HG03175 (cell line): ENCODE measurements around the gene STIMATE.

Experiments
- ATAC-seq: cut with Tn5 transposase; IDR thresholded peaks from one replicate; pipeline ENCODE4 v1.9.1; 2021; ENCODE audit warnings: mild to moderate bottlenecking, moderate library complexity; ENCODE audit not compliant: unreplicated experiment

Gene STIMATE

DNA sequence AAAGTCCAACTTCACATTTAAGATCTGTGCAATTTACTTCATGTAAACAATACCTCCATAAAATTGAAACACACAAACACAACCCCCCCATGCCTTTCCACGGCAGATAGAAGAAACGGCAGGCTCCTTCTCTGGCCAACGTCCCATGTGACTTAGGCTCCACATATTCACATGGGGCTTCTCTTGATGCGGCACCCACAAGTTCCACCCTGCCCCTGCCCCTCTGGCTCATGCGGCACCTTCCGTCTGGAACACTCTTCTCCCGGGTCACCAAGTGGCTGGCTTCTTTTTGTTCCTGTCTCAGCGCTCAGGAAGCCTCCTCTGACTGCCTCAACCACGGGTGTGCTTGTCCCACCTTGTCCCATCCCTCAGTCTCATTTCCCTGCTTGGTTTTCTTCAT lies 25.6 kb downstream of the STIMATE start:
- ATAC-seq, result no peak

DNA sequence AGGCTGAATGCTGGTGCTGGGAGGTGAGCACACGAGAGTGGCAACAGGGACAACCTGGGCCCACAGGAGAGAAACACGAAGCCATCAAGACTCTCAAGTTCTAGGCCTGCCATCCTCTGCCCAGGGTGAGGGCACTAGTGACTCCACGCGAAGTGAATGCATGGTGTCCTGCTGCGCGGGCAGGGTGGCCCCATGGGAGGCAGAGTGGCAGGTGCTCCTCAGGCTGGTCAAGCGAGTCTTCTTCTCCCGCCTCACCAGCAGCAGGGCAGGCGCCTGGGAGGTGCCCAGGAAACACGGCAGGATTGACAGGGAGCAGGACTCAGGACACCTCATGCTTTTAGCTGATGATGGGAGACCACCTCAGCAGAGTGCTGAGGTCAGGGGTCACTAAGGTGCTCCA lies 26.9 kb downstream of the STIMATE start:
- ATAC-seq, result no peak

DNA sequence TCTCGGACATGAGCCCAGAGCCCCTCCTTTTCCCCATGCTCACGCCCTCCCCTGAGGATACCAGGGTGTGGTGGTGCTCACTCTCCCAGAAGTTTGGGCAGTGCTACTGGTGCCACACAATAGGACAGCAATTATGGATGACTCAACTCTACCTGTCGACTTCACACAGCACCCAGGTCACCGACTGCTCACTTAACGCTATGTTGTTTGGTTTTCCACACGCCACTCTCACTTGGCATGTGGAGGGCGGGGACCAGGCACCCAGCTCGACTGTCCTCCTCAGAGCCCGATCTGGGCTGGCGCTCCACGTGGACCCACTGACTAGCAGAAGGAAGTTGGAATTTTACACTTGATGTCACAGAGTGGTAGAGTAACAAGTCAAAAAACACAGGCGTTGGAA lies 30.9 kb downstream of the STIMATE start:
- no peak for ATAC-seq

DNA sequence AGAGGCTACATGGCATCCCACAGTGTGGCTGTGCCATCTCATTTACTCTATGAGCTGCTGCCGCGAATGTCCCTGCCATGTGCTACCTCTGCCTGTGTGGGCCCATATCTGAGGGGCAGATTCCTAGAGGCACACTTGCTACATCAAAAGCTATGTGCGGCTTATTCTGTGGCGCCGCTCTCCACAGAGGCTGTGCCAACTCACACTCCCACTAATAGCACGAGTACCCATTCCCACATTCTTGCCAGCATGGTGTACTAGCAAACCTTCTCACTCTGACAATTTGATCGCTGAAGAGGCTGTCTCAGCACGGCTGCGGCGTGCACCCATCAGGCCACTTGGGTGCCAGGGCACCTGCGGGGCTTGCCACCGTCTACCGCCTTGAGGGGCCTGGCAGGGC lies 31.4 kb downstream of the STIMATE start:
- no peak for ATAC-seq

DNA sequence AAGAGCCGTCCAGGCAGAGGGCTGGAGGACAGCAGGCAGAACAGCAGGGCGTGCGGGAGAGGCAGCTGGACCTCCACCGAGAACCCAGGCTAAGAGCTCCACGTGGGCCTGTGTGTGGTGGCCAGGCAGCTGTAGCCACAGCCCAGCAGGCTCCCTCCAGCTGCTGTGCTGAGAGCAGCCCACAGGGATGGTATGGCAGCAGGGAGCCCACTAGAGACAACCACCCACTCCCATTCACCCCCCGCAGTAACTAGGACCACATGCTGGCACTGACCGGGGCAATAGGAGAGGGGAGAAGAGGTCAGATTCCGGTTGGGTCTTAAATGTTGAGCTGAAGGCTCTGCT lies 37.0 kb downstream of the STIMATE start:
- ATAC-seq, result no peak

DNA sequence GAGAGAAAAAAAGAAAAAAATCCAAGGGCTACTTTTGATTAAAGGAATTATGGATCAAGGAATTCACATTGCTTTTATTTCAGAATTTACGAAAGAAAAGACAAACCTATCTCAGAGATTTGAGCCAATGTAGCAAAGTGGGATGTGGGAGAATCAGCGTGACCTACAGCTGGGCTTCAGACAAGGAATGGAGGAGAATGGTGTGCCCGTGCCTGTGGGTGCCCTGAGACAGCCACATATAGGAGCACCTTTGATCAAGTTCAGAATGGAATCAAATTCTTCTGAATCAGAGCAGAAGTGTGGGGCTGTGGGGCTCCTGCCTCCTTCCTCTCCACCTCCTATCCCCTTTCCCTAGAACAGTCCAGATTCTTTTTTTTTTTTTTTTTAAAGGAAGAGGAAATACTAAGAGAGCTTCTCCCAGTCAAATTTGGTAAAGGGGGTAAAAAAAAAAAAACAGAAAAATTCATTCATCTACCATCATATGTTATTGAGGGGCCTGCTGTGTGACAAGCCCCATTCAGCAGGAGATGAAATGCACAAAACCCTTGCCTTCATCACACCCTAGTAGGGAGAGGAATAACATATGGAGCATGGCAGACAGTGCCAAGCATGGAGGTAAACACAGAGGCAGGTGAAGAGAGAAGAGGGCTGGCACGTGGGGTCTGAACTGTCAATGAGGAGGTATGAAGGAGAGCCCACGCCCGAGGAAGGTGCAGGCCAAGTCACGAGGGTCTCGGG lies 37.5 kb downstream of the STIMATE start:
- no peak for ATAC-seq

DNA sequence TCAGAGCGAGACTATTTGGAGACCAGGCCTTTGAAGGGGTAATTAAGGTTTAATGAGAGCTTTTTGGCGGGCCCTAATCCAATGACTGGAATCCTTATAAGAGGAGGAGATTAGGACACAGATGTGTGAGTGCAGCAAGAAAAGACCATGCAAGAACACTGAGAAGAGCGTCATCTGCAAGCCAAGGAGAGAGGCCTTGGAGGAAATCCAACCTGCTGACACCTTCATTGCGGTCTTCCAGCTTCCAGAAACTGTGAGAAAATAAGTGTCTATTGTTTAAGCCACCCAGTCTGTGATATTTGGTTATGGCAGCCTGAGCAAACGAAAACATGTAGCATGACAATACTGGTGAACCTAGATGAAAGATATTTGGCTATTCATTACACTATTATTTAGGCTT lies 39.5 kb downstream of the STIMATE start:
- no peak for ATAC-seq

DNA sequence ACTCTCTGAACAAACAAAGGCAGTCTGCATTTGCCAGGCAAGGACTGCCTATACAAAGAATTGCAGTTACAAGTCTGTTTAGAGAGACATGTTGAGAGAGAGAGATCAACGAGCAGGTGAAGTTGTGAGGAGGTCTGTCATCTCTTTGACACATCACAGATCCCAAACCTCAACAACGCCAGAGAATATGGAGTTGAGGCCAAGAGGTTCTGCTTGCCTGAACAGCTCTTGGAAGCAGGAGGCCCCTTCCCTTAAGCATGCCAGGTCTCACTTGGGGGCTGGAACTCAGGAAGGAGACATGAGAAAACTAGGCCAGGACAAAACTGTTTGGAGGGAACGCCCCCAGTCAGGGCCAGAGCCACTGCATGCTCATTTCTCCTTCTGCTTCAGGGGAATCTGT lies 40.2 kb downstream of the STIMATE start:
- no peak for ATAC-seq

DNA sequence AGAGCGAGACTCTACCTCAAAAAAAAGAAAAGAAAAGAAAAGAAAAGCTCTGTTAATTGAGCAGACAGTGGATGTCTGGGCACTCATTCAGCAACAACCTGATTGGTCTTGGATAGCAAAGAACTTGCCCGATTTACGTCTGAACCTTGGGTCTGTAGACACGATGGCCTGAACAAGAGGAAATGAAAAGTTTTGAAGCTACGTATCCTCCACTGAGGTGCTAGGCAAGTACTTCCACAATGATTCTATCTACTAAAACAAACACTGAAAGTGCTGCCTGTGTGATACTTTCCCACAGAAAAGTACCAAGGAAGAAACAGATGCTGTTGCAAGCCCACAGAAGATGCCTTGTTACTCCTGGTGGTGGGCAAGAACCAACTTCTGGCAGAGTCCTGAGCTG lies 40.7 kb downstream of the STIMATE start:
- ATAC-seq, result peak; percentile 65

DNA sequence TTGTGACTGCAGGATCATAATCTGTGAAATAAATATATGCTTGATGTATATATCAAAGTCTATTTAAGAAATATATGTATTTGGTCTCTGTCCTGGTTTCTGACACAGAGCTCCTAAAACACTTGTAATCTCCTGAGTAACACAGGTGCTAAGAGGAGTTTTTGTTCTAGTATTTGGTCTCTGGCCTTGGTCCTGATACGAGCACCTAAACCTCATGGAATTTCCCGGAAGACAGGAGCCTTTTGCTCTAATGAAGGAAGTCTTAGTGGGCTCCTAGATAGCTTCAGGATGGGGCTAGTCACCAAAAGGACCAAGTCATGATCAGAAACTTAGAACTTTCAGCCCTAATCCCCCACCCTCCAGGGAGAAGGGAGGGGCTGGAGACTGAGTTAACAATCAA lies 43.3 kb downstream of the STIMATE start:
- no peak for ATAC-seq

DNA sequence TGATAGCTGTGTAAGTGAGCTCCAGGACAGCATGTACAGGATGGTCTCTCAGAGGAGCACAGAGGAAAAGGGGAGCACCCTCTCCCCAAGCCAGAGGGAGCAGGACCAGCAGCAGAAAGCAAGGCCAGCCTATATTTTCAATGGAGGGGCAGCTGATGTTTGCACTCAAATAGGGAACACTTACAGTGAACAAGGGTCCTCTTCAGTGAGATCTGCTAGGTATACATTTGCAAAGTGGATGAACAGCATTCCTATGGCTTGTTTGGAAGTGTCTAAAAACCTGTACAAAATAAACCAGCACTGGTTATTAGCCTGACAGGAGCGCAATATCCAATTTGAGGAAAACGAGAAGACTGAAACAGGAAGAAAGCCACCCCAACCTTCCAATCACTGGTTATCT lies 44.9 kb downstream of the STIMATE start:
- no peak for ATAC-seq

DNA sequence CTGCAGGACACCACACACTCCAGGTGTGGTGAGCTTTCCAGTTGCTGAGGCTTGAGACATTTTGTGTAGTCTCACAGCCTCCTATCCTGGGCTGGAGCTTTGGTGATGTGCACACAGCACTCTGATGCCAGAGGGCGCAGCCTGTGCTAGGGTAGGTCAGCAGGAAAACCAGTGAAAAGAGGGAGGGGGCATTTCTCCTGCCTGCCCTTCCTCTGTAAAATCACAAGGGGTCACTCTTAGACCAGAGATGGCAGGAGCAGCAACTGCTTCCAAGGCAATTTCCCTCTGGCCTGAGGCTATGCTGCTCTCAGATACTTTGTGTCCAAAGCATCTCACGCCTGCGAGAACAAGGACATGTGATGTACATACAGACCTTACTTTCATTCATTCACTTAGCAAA lies 46.0 kb downstream of the STIMATE start:
- ATAC-seq, result no peak

DNA sequence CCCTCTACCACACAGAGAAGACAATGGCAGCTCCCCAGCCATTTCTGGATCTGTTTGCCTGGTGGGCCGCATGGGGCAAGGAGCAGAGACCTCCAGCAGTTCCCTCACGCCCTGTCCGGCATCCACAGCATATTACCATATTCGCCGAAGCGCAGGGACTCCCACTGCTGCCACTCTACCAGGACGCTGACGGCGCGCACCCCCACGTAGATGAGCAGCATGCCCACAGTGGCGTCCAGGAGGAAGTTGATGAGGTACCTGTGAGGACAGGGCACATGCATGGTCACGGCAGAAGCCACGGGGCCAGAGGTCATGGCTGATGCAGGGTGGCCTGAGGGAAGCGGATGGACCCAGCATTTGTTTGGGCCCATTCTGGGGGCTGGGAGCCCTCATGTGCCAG lies 47.7 kb downstream of the STIMATE start:
- no peak for ATAC-seq

DNA sequence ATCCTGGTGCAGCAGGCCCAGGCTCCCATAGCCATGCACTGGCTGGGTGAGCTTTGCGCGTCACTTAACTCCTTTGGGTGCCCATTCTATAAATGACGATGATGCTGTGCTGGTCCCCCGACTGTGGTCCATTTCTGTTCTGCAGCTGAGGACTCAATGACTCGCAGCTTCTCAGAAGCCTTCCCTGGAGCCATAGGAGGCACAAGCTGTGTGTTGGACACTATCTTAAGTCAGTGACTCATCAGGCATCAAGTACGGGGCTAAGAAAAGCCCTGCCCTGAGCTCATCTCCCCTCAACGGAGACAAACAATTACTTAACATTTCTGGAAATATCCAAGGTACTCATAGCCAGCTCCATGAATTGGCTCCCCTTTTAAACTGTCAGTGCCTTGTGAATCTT lies 48.7 kb downstream of the STIMATE start:
- ATAC-seq, result no peak

DNA sequence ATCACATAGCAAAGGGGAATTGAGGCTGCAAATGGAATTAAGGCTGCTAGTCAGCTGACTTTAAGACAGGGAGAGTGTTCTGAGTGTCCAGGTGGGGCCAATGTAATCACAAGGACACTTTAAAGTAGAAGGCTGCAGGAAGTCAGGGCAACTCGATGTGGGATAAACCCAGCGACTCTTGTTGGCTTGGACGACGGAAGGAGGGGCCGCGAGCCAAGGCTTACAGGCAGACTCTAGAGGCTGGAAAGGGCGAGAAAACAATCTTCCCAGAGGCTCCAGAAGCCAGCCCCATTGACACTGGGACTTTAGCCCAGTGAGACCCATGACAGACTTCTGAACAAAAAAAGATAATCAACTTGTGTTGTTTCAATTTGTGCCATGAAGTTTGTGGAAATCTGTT lies 49.6 kb downstream of the STIMATE start:
- no peak for ATAC-seq

DNA sequence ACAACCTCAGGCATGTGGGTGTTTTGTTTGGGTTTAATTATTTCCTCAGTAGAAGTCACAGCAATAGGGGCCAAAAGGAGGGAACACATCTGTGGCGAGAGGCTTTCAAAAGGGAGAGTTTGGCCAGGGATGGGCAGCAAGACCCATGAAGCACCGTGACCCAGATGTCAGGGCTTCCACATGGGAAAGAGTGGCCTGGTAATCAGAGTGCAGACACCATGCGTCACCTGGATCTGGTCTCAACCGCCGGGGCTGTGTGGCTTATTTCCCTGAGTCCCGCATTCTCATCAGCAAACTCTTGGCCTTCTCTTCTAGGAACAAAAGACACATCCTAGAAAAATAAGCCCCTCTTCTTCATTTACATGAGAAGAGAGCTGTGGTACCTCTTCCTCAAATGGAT lies 50.1 kb downstream of the STIMATE start:
- ATAC-seq, result no peak

DNA sequence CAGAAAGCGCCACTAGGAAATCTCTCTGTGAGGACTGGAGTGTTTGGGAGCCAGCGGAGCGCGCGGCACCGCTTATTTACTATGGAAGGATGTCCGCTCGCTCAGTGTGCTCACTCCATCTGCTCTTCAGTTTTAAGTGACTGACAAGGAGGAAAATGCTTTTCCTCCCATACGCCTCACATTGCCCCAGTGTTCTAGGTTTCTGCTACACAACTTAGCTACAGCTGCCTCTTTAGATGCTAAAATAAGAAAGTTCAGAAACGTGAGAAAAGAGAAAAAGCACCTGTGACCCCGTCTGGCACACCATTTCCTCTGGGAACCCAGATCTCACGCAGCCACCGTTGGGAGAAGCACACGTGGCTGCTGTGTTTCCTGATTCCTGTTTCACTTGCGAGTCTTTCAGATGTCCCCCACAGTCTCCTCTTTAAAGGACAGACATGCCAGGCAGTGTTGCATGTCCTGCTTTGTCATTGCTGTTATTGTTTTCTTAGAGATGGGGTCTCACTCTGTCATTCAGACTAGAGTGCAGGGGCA lies 50.8 kb downstream of the STIMATE start:
- no peak for ATAC-seq

DNA sequence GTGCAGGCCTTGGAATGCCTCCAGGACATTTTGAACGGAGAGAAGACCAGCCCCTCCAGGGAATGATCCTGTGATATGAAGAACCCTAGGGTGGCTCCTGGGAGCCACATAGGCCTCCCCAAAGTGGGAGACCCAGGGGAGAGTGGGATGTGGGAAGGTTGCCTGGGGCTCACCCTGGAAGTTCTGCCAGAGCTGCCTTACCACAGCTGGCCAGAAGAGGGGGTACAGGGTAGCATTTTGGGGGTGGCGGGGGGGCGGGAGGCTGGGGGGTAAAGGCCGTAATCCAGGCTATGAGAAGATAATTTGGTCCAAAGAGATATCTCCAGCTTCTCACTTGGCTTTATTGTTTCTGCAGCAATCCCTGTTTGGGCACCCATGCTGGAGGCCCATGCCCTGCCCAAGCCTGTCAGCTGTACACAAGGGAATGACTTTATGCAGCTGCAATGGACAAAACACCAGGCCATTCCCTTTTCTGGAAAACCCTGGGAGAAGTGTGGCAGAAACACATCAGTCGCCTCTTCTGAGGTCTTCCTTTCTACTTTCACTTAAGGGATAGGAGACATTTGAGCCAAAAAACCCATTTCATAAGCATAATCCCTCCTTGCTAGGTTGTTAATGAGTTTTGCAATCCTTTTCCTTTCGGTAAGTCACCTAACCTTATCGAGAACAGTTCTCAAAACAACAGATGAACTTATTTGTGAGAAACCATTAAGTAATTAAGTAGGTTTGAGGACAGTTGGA lies 51.5 kb downstream of the STIMATE start:
- ATAC-seq, result no peak

DNA sequence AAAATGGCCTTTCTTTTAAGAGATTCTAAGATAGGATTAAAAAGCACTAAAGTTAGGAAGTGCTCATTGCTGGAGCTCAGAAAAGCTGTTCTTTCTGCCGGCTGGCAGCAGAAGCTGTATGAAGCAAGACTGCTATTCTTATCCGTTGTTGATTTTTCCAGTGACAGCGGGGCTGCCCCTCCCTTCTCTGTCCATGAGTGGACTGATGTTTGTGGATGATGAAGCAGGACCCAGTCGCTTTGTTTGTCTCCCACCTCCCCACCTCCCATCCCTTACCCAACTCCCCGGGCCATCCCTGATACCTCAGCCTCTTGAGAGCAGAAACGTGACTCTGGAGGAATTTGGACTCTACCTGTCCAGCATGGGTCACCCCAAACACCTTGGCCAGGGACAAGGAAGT lies 52.2 kb downstream of the STIMATE start:
- ATAC-seq, result no peak

DNA sequence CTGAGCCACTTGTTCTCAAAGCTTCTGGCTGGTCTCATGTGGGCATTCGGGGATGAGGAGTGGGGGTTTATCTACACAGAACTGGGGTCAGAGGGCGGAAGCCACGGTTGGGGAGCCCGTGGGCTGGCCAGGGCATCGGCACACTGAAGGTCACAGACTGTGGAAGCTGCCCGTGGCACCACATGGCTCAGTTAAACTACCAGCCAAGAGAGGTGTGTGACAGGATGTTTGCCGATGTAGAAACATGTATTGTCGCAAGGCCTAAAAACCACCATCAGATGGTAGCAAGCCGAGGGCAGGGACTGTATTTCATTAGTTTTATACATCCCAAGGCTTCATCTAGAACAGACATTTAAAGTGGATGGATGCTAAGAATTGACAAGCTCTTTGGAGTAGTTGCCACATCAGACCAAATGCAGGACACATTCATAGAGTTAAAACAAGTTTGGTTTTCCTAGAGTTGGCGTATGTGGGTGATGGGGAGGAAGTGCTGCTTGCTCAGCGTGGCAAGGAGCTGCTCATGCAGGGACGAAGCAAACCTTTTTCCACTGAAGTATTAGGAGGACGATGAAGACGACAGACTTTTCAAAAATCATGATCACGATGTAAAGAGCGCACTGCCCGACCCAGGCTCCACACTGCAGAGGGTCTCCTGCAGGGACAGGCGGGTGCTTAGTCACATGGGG lies 52.9 kb downstream of the STIMATE start:
- no peak for ATAC-seq

DNA sequence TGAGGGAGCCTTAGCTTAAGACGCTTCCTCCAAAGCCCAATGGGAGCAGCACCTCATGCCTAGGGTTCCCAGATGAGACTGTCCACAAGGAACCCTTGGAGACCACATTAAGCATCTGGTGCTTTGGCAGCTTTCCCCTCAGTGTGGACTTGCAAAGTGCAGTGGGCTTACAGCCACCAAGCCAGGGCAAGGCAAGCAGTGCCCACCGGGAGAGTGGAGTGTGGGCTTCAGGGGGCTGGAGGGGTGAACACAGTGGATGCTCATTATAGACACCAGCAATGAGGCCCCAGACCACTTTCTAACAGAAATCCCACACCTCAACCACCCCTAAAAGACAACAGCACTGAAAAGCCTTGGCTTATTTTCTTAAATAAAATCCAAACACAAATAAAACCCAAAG lies 53.5 kb downstream of the STIMATE start:
- no peak for ATAC-seq
